CD8-positive, alpha-beta memory T cell (primary cell): ENCODE results near the gene IMPG1. TPM values are rescaled to one million over a fixed set of nuclear protein-coding genes. Genes with fewer than 3 reads are reported as not detected.

ENCODE experiments used
- CTCF ChIA-PET: fragments of 350-600 bp; sonication (Branson Sonifier 250); formaldehyde crosslinking; loops from one replicate; lab custom pipeline; 2021; ENCODE audit warnings: antibody characterized with exemption; lab: Charles Lee
- POLR2A ChIA-PET: fragments of 350-600 bp; sonication (Branson Sonifier 250); formaldehyde crosslinking; loops from one replicate; lab custom pipeline; 2021; ENCODE audit warnings: antibody characterized with exemption; lab: Charles Lee
- DNase-seq, 5 donors: peaks; one replicate each; pipeline versions ENCODE4 v3.0.0 to v3.0.0-alpha.2; 2020 to 2022; ENCODE audit warnings: mixed read lengths in 1 of 5
- H3K27ac ChIP-seq: one replicate; pipeline ENCODE4 v1.7.0; 2013; ENCODE audit warnings: low read depth, mild to moderate bottlenecking, low read length, moderate library complexity
- H3K27me3 ChIP-seq: 2 replicates; pipeline ENCODE4 v1.7.0; 2013; ENCODE audit warnings: low read length, mild to moderate bottlenecking; ENCODE audit not compliant: insufficient read depth, poor library complexity, severe bottlenecking
- H3K36me3 ChIP-seq: 2 replicates; pipeline ENCODE4 v1.7.0; 2013; ENCODE audit warnings: mild to moderate bottlenecking, low read length, moderate library complexity; ENCODE audit not compliant: insufficient read depth
- H3K4me1 ChIP-seq: 2 replicates; pipeline ENCODE4 v1.7.0; 2013; ENCODE audit warnings: mild to moderate bottlenecking, low read length, moderate library complexity; ENCODE audit not compliant: insufficient read depth
- H3K4me3 ChIP-seq: 2 replicates; pipeline ENCODE4 v1.7.0; 2013; ENCODE audit warnings: mild to moderate bottlenecking, low read length
- H3K9me3 ChIP-seq: 2 replicates; pipeline ENCODE4 v1.7.0; 2013; ENCODE audit warnings: mild to moderate bottlenecking, low read length
- H3K27ac Mint-ChIP-seq, 8 donors: one replicate each; pipeline ENCODE4 v1.8.0; 2020 to 2021; ENCODE audit warnings: mixed read lengths in 8 of 8, mild to moderate bottlenecking in 6 of 8, inconsistent platforms in 3 of 8, moderate library complexity in 3 of 8
- H3K27me3 Mint-ChIP-seq, 2 donors: one replicate each; pipeline ENCODE4 v1.8.0; 2020 to 2021; ENCODE audit warnings: mixed read lengths in 2 of 2, mild to moderate bottlenecking in 1 of 2, moderate library complexity in 1 of 2
- H3K36me3 Mint-ChIP-seq, 3 donors: one replicate each; pipeline ENCODE4 v1.8.0; 2020 to 2021; ENCODE audit warnings: mixed read lengths in 3 of 3, inconsistent platforms in 1 of 3, mild to moderate bottlenecking in 1 of 3
- H3K4me1 Mint-ChIP-seq, 3 donors: one replicate each; pipeline ENCODE4 v1.8.0; 2020 to 2021; ENCODE audit warnings: mixed read lengths in 3 of 3, inconsistent platforms in 1 of 3, mild to moderate bottlenecking in 1 of 3
- H3K4me3 Mint-ChIP-seq, 7 donors: one replicate each; pipeline ENCODE4 v1.8.0; 2020 to 2021; ENCODE audit warnings: mixed read lengths in 7 of 7, mild to moderate bottlenecking in 6 of 7, moderate library complexity in 4 of 7, inconsistent platforms in 2 of 7
- H3K9me3 Mint-ChIP-seq, 5 donors: one replicate each; pipeline ENCODE4 v1.8.0; 2020 to 2022; ENCODE audit warnings: mixed read lengths in 5 of 5, mild to moderate bottlenecking in 3 of 5, moderate library complexity in 2 of 5, inconsistent platforms in 1 of 5
- polyA plus RNA-seq: library from polyadenylated mRNA; unstranded; fragments of 300-500 nt; fragmentation: Illumina TruSeq; gene quantifications from one replicate; pipeline ENCODE4 v1.2.3, GENCODE V29; 2021
- total RNA-seq, 2 experiments: library from RNA; stranded (reverse); gene quantifications; one replicate each; pipeline ENCODE4 v1.2.3, GENCODE V29; 2021

Gene IMPG1
- total and polyA plus RNA-seq, 3 experiments from 2014 or later, result not detected

DNA sequence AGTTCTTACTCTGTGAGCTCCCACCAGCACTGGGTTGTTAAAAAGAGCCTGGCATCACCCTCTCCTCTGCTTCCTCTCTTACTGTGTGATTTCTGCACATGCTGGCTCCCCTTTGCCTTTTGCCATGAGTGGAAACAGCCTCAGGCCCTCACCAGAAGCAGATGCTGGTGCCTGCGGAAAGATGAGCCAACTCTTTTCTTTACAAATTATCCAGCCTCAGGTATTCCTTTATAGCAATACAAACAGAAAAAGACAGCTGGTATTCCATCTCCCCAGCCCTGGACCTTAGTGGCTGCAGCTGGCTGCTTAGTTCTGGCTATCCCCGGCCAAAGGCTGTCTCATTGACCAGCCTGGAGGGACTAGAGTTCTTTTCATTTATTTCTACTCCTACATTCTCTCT is 129.1 kb downstream of the IMPG1 start:
- Mint-ChIP-seq H3K4me3 (no peak overlapping the region), H3K36me3 (no peaks in the 10 kb centered on the region), H3K27ac (no peak overlapping the region), H3K4me1 (no peaks in the 10 kb centered on the region), H3K9me3 (no peaks in the 10 kb centered on the region), H3K27me3 (peaks cover 4 to 16% of the 10 kb centered on the region in 2 donors)
- H3K27me3 ChIP-seq, result no peaks in the 10 kb centered on the region
- H3K4me3 ChIP-seq, result no peak overlapping the region
- ChIA-PET CTCF (no interaction called here), POLR2A (no interaction called here)
- no peak for DNase-seq
- H3K27ac ChIP-seq, result no peak overlapping the region
- H3K4me1 ChIP-seq, result no peaks in the 10 kb centered on the region
- no peaks in the 10 kb centered on the region for H3K9me3 ChIP-seq
- no peaks in the 10 kb centered on the region for H3K36me3 ChIP-seq

DNA sequence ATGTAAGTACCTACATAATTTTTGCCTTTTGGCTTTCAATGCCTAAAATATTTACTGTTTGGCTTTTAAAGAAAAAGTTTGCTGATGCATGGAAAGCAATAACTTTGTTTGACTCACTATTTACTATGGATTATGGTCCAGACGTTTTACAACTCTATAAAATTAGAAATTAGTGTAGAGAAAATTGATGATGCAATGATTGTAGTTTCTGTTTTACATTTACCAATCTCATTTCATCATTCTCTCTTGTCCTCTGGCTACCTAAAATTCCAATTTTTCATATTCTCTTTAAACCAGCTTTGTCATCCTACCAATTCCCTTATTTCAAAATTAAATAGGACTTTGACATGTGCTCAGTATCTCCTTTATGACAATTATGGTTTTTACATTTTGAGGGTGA is 131.0 kb downstream of the IMPG1 start:
- Mint-ChIP-seq H3K4me1 (no peaks in the 10 kb centered on the region), H3K4me3 (no peak overlapping the region), H3K27ac (no peak overlapping the region), H3K27me3 (peaks cover 2 to 12% of the 10 kb centered on the region in 2 donors), H3K9me3 (no peaks in the 10 kb centered on the region), H3K36me3 (no peaks in the 10 kb centered on the region)
- no peak for DNase-seq
- no peak overlapping the region for H3K4me3 ChIP-seq
- ChIA-PET CTCF (interaction anchor here (1.3 to 1.6 kb wide), 2 partner anchors 9 to 10 kb away, joined by 3 read pairs; no protein-coding TSS in a partner anchor), POLR2A (no interaction called here)
- no peak overlapping the region for H3K27ac ChIP-seq
- no peaks in the 10 kb centered on the region for H3K36me3 ChIP-seq
- H3K27me3 ChIP-seq, result no peaks in the 10 kb centered on the region
- H3K4me1 ChIP-seq, result no peaks in the 10 kb centered on the region
- no peaks in the 10 kb centered on the region for H3K9me3 ChIP-seq

DNA sequence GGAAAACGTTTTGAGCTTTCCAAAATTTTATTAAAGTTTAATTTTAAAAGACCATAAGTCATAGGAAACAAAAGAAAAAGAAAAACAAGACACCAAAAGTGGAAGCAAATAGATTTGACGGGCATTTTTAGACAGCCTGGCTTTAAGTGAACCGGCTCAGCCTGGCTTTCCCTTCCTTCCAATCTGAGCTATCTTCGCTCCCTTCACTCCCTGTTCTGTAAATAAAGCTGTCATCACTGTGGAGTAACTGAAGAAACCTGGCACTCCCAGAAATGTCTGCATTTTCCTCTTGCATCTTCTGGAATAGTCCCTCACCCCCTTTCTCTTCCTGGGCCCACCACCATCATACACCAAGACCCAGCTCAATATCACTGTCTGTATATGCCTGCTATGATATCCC is 131.9 kb downstream of the IMPG1 start:
- Histone ChIP-seq H3K9me3 (no peaks in the 10 kb centered on the region), H3K27me3 (no peaks in the 10 kb centered on the region), H3K4me3 (no peak overlapping the region), H3K27ac (no peak overlapping the region), H3K4me1 (no peaks in the 10 kb centered on the region), H3K36me3 (no peaks in the 10 kb centered on the region)
- CTCF ChIA-PET, result interaction anchor here (1.3 to 1.6 kb wide), 2 partner anchors 8 to 11 kb away, joined by 3 read pairs; no protein-coding TSS in a partner anchor
- Mint-ChIP-seq H3K4me3 (no peak overlapping the region), H3K4me1 (peaks cover 0 to 6% (median 0%) of the 10 kb centered on the region in 3 donors), H3K9me3 (no peaks in the 10 kb centered on the region), H3K27ac (no peak overlapping the region), H3K27me3 (peaks cover 2 to 20% of the 10 kb centered on the region in 2 donors), H3K36me3 (no peaks in the 10 kb centered on the region)
- POLR2A ChIA-PET, result no interaction called here
- DNase-seq, result no peak

DNA sequence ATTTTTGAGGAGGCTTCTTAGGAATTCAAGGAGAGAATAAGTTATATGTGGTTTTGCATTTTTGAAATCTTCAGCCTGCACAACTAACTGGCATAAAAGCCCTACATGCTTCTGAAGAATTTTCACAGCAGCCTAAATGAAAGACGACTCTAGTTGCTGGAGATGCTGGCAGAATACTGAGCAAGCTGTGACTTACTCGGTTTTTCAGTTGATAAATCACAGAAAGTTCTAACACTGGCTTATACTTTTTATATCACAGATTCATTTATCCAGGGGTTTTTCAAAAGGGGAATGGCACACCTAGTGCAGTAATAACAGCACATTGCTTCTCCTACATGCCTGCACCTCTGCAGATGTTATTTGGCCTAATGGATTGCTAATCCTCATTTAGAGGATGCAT is 134.6 kb downstream of the IMPG1 start:
- no peak for DNase-seq
- H3K9me3 ChIP-seq, result no peaks in the 10 kb centered on the region
- peaks cover 8 to 35% of the 10 kb centered on the region in 2 donors for H3K27me3 Mint-ChIP-seq
- no peak overlapping the region for H3K4me3 ChIP-seq
- H3K36me3 ChIP-seq, result no peaks in the 10 kb centered on the region
- CTCF ChIA-PET, result no interaction called here
- peaks cover 5 to 16% (median 14%) of the 10 kb centered on the region in 3 donors for H3K4me1 Mint-ChIP-seq
- H3K4me1 ChIP-seq, result no peaks in the 10 kb centered on the region
- H3K27ac Mint-ChIP-seq, result no peak overlapping the region
- POLR2A ChIA-PET, result no interaction called here
- H3K27me3 ChIP-seq, result no peaks in the 10 kb centered on the region
- no peak overlapping the region for H3K27ac ChIP-seq
- no peak overlapping the region for H3K4me3 Mint-ChIP-seq
- H3K36me3 Mint-ChIP-seq, result peaks cover 0 to 3% (median 0%) of the 10 kb centered on the region in 3 donors
- H3K9me3 Mint-ChIP-seq, result no peaks in the 10 kb centered on the region

DNA sequence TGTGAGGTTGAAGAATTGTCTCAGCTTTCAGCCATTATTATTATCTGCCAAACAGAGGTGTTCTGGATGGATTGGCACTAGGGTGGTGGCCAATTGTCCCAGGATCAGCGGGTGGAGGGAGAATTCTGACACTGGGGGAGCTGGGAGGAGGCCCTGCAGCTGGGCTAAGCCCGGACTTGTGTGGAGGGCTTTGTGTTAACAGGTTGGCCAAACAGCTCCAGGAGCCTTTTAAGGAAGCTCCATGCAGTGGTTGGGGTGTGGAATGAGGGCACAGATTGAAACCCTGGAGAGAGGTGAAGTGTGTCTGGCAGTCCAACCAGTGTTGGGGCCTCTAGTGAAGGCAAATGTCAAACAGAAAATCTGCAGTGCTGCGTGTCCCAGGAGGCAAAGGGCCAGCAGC is 135.8 kb downstream of the IMPG1 start:
- Histone ChIP-seq H3K27me3 (no peaks in the 10 kb centered on the region), H3K4me1 (no peaks in the 10 kb centered on the region), H3K9me3 (no peaks in the 10 kb centered on the region), H3K4me3 (no peak overlapping the region), H3K36me3 (no peaks in the 10 kb centered on the region), H3K27ac (no peak overlapping the region)
- H3K4me1 Mint-ChIP-seq, result peaks cover 5 to 16% (median 14%) of the 10 kb centered on the region in 3 donors
- ChIA-PET CTCF (no interaction called here), POLR2A (no interaction called here)
- no peak overlapping the region for H3K4me3 Mint-ChIP-seq
- H3K27me3 Mint-ChIP-seq, result peaks cover 8 to 35% of the 10 kb centered on the region in 2 donors
- peaks cover 0 to 3% (median 0%) of the 10 kb centered on the region in 3 donors for H3K36me3 Mint-ChIP-seq
- H3K27ac Mint-ChIP-seq, result no peak overlapping the region
- DNase-seq, result no peak
- no peaks in the 10 kb centered on the region for H3K9me3 Mint-ChIP-seq

DNA sequence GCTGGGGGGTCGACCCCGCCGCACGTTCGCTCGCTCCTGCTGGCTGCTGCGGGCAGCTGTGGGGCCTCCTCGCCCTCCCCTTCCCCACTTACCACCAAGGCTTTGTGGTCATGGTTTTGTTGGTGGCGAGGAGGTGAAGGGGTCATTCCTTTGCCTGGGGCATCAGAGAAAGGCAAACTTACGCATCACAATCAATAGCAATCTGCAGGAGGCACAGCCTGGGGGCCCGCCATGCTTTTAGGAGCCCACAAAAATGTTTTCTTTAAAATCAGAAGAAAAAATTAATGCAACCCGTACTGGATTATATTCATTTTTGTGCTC is 137.0 kb downstream of the IMPG1 start:
- Histone ChIP-seq H3K4me1 (no peaks in the 10 kb centered on the region), H3K27me3 (no peaks in the 10 kb centered on the region), H3K36me3 (no peaks in the 10 kb centered on the region), H3K27ac (no peak overlapping the region), H3K4me3 (no peak overlapping the region), H3K9me3 (no peaks in the 10 kb centered on the region)
- Mint-ChIP-seq H3K9me3 (no peaks in the 10 kb centered on the region), H3K36me3 (peaks cover 0 to 3% (median 0%) of the 10 kb centered on the region in 3 donors), H3K27me3 (peaks cover 8 to 35% of the 10 kb centered on the region in 2 donors), H3K4me3 (peak overlapping the region in 2 of 7 donors; percentile 70 to 77), H3K4me1 (peaks cover 5 to 16% (median 14%) of the 10 kb centered on the region in 3 donors), H3K27ac (no peak overlapping the region)
- ChIA-PET POLR2A (no interaction called here), CTCF (interaction anchor here (1.1 to 1.2 kb wide), 2 partner anchors 9 to 16 kb away, joined by 4 to 5 read pairs; no protein-coding TSS in a partner anchor)
- DNase-seq, result no peak

DNA sequence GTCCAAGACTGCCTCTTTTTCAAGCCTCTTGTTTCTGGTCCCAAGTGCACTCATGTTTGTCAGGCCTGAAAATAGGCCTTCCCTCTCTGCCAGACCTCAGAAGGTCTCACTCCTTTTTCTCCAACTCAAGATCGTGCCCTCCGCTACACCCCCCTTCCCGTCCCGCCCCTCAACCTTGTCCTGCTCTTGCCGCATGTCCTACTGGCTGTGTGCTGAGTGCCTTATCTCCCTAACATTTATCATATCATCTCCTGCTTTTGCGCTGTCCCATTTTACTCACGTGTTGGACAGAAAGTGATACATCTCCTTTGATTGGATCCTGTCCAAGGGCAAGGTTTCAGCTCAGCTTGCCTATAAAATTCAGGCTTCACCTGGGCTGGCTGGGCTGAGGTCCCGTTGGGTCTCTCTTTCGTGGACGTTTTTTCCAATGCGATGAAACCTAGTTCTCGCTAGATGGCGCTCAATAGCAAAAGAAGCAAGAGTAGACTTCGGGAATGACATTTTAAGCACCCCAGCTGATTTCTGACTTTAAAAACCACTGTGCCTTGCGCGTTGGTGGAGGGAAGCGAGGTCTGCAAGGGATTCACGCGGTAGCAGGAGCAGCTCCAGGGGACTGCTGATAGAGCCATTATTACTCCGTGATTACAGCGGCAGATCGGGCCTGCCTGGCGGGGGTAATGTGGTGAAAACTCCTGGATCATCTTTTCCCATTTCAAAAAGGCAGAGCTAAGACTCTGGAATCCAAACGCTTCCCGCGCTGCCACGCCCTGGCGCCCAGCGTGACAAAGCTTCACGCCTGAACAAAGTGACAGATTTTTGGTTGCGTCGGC is 137.6 kb downstream of the IMPG1 start:
- Histone ChIP-seq H3K27ac (no peak overlapping the region), H3K27me3 (no peaks in the 10 kb centered on the region), H3K9me3 (no peaks in the 10 kb centered on the region), H3K36me3 (no peaks in the 10 kb centered on the region), H3K4me3 (no peak overlapping the region), H3K4me1 (no peaks in the 10 kb centered on the region)
- H3K4me1 Mint-ChIP-seq, result peaks cover 5 to 16% (median 14%) of the 10 kb centered on the region in 3 donors
- ChIA-PET POLR2A (no interaction called here), CTCF (interaction anchor here (1.1 to 1.2 kb wide), 2 partner anchors 10 to 16 kb away, joined by 4 to 5 read pairs; no protein-coding TSS in a partner anchor)
- peak overlapping the region in 1 of 8 donors; percentile 51 for H3K27ac Mint-ChIP-seq
- H3K36me3 Mint-ChIP-seq, result peaks cover 0 to 3% (median 0%) of the 10 kb centered on the region in 3 donors
- no peaks in the 10 kb centered on the region for H3K9me3 Mint-ChIP-seq
- DNase-seq, result peak in 2 of 5 donors; percentile 18 to 26
- peak overlapping the region in 6 of 7 donors; percentile 60 to 90 (median 74) for H3K4me3 Mint-ChIP-seq
- H3K27me3 Mint-ChIP-seq, result peaks cover 8 to 33% of the 10 kb centered on the region in 2 donors

DNA sequence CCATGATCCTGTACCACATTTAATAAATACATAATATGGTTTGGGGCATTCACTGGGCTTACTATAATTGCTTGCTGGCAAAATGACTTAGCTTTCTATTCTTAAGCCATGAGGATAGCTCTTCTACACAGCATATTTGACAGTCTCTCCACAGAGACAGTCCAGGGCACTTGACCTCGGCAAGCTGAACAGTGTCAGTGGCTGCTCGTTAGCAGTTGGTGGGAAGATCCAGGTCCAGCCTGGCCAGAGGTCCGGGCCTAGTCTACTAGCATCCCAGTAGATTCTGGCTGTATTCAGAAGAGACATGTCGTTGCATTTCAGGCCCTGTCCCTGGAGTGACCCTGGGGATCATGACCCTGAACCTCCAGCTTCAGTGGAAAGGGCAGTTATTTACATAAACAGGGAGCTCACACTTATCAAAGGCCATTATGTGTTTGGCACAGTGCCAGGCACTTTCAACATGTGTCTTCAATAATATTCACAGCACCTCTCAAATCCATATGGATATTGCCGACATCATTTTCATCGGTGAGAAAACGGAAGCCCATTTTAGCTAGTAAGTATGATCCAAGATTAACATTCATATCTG is 139.0 kb downstream of the IMPG1 start:
- ChIA-PET POLR2A (no interaction called here), CTCF (no interaction called here)
- no peak overlapping the region for H3K4me3 Mint-ChIP-seq
- no peak overlapping the region for H3K4me3 ChIP-seq
- peaks cover 8 to 31% of the 10 kb centered on the region in 2 donors for H3K27me3 Mint-ChIP-seq
- DNase-seq, result no peak
- peaks cover 5 to 16% (median 14%) of the 10 kb centered on the region in 3 donors for H3K4me1 Mint-ChIP-seq
- H3K27ac ChIP-seq, result no peak overlapping the region
- no peaks in the 10 kb centered on the region for H3K27me3 ChIP-seq
- H3K36me3 ChIP-seq, result no peaks in the 10 kb centered on the region
- no peaks in the 10 kb centered on the region for H3K9me3 ChIP-seq
- H3K27ac Mint-ChIP-seq, result no peak overlapping the region
- H3K36me3 Mint-ChIP-seq, result peaks cover 0 to 3% (median 0%) of the 10 kb centered on the region in 3 donors
- no peaks in the 10 kb centered on the region for H3K4me1 ChIP-seq
- no peaks in the 10 kb centered on the region for H3K9me3 Mint-ChIP-seq
